Colonic mucosa (tissue), 4 donors: ENCODE measurements around the gene FBXL2. TPM values are rescaled to one million over a fixed set of nuclear protein-coding genes. Genes with fewer than 3 reads are reported as not detected.

Source experiments
- DNase-seq: peaks from one replicate; pipeline ENCODE4 v3.0.0-alpha.2; 2020
- H3K27ac ChIP-seq: fragments of 200-600 bp; one replicate; pipeline ENCODE4 v1.8.0; 2021
- H3K27me3 ChIP-seq: fragments of 200-600 bp; one replicate; pipeline ENCODE4 v1.8.0; 2021
- H3K36me3 ChIP-seq: fragments of 200-600 bp; one replicate; pipeline ENCODE4 v1.8.0; 2021
- H3K4me1 ChIP-seq: fragments of 200-600 bp; one replicate; pipeline ENCODE4 v1.8.0; 2021; ENCODE audit warnings: mild to moderate bottlenecking
- H3K4me3 ChIP-seq: fragments of 200-600 bp; one replicate; pipeline ENCODE4 v1.8.0; 2021
- H3K9ac ChIP-seq, 2 donors: one replicate each; pipeline ENCODE4 v1.7.0; 2013; ENCODE audit warnings: control low read depth in 2 of 2, low read depth in 2 of 2, low read length in 2 of 2
- H3K9me3 ChIP-seq: fragments of 200-600 bp; one replicate; pipeline ENCODE4 v1.8.0; 2021
- intact Hi-C: fragments of 100-400 bp; cut with DNase I; formaldehyde crosslinking; loops from one replicate; pipeline ENCODE4 v1.14.1; 2022
- total RNA-seq, 2 donors: library from RNA; stranded (reverse); fragmentation: NEBNext Ultra II Directional in 1 of 2; extraction: Animal tissue kit (Norgen Biotek cat#: 25700) in 1 of 2; gene quantifications; one replicate each; pipeline ENCODE4 v1.2.1, GENCODE V29; 2021
- TF ChIP-seq, protein P1 (sequence below): fragments of 200-600 bp; IDR thresholded peaks from one replicate; pipeline ENCODE4 v1.8.0; 2022; ENCODE audit warnings: antibody characterized with exemption, mild to moderate bottlenecking
- donor health status: healthy.
- donor health status: DM: no; HTN: no; CAD: no.
- donor health status: DM: no; HTN: no; CAD: no.

Gene FBXL2
- total RNA-seq, 2 donors from 2014 or later: 0.69 to 1.1 TPM

GRCh38 chr3:33287672-33288282, 10.5 kb downstream of the FBXL2 start:
- no peak for DNase-seq
- H3K4me3 ChIP-seq: no peak overlapping the region
- intact Hi-C loops: no loop called here

DNA sequence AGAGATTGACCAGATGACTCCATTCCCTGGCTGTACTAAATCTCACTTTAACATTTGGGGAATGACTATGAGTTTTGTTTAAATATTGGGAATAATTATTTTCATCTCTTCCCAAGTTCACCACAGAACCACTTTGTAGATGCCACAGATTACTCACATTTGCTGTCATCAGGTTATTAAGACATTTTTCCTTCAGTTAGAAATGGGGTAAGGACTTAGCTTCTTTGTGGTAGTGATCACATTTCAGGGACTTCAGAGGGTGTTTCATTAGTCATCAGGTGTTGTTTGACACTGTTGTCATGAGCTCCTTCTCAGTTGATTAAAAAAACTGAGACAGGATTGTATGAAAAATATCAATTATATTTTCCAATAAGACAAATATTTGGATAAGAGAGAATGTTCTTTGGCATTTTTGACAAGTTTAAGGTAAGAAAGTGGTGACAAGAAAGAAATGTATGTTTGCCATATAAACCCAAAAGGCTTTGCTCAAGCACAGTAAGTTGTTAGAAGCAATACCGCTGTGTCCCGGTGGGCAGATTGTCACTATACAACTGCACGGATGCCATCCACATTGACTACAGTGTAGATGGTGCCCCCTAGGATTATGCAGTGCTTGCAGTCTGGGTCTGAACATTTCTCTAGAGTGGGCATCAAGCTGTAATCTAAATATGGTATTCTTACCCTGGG, 22.3 kb downstream of the FBXL2 start:
- H3K4me1 ChIP-seq: no peaks in the 10 kb centered on the region
- no peak for DNase-seq
- intact Hi-C loops: no loop called here
- TF ChIP-seq, protein P1, sequence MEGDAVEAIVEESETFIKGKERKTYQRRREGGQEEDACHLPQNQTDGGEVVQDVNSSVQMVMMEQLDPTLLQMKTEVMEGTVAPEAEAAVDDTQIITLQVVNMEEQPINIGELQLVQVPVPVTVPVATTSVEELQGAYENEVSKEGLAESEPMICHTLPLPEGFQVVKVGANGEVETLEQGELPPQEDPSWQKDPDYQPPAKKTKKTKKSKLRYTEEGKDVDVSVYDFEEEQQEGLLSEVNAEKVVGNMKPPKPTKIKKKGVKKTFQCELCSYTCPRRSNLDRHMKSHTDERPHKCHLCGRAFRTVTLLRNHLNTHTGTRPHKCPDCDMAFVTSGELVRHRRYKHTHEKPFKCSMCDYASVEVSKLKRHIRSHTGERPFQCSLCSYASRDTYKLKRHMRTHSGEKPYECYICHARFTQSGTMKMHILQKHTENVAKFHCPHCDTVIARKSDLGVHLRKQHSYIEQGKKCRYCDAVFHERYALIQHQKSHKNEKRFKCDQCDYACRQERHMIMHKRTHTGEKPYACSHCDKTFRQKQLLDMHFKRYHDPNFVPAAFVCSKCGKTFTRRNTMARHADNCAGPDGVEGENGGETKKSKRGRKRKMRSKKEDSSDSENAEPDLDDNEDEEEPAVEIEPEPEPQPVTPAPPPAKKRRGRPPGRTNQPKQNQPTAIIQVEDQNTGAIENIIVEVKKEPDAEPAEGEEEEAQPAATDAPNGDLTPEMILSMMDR: no peak
- H3K27me3 ChIP-seq: no peaks in the 10 kb centered on the region
- H3K9ac ChIP-seq: no peak overlapping the region
- H3K9me3 ChIP-seq: no peaks in the 10 kb centered on the region
- no peak overlapping the region for H3K27ac ChIP-seq
- no peaks in the 10 kb centered on the region for H3K36me3 ChIP-seq
- H3K4me3 ChIP-seq: no peak overlapping the region

More at GRCh38 chr3:33287672-33288282, 10.5 kb downstream of the FBXL2 start:
- Histone ChIP-seq H3K9me3 (no peaks in the 10 kb centered on the region), H3K27me3 (no peaks in the 10 kb centered on the region), H3K9ac (no peak overlapping the region), H3K36me3 (no peaks in the 10 kb centered on the region), H3K4me1 (no peaks in the 10 kb centered on the region), H3K27ac (no peak overlapping the region)
- TF ChIP-seq, protein P1: no peak

GRCh38 chr3:33312361-33312760, 35.1 kb downstream of the FBXL2 start:
- intact Hi-C loops: no loop called here
- no peaks in the 10 kb centered on the region for H3K36me3 ChIP-seq
- DNase-seq: no peak
- no peak overlapping the region for H3K9ac ChIP-seq
- H3K27me3 ChIP-seq: no peaks in the 10 kb centered on the region
- no peak overlapping the region for H3K4me3 ChIP-seq
- TF ChIP-seq, protein P1: no peak
- H3K9me3 ChIP-seq: no peaks in the 10 kb centered on the region
- no peaks in the 10 kb centered on the region for H3K4me1 ChIP-seq
- no peak overlapping the region for H3K27ac ChIP-seq

DNA sequence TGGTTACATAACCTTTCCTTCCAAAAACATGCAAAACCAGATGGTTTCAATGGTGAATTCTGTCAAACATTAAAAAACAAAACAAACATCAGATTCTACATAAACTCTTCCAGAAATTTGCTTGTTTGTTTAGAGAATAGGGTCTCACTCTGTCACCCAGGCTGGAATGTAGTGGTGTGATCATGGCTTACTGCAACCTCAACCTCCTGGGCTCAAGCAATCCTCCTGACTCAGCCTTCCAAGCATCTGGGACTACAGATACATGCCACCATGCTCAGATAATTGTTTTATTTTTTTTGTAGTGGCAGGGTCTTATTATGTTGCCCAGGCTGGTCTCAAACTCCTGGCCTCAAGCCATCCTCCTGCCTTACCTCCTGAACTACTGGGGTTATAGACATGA, 36.1 kb downstream of the FBXL2 start:
- H3K9me3 ChIP-seq: no peaks in the 10 kb centered on the region
- H3K9ac ChIP-seq: no peak overlapping the region
- intact Hi-C loops: no loop called here
- no peak overlapping the region for H3K4me3 ChIP-seq
- TF ChIP-seq, protein P1: no peak
- no peak overlapping the region for H3K27ac ChIP-seq
- H3K36me3 ChIP-seq: no peaks in the 10 kb centered on the region
- no peak for DNase-seq
- no peaks in the 10 kb centered on the region for H3K4me1 ChIP-seq
- H3K27me3 ChIP-seq: no peaks in the 10 kb centered on the region

DNA sequence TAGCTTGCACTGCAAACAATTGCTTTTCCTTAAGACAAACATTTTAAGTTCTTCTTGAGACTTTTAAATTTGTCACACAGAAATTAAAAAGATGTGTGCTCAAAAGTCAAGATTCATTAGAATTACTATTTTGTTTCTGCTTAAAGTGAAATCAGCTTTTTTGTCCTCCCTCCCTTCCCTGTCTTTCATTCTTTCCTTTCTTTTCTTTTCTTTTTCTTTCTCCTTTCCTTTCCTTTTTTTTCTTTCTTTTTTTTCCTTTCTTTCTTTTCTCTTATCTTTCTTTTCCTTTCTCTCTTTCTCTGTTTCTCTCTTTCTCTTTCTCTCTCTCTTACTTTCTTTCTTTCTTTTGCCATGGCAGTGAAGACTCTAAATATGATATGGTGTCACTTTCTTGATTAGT, 37.8 kb downstream of the FBXL2 start:
- TF ChIP-seq, protein P1: no peak
- intact Hi-C loops: no loop called here
- Histone ChIP-seq H3K36me3 (no peaks in the 10 kb centered on the region), H3K4me1 (no peaks in the 10 kb centered on the region), H3K27me3 (no peaks in the 10 kb centered on the region), H3K9me3 (no peaks in the 10 kb centered on the region), H3K27ac (no peak overlapping the region), H3K9ac (no peak overlapping the region), H3K4me3 (no peak overlapping the region)
- no peak for DNase-seq
